Activated CD4-positive, alpha-beta memory T cell treated with anti-CD3 and anti-CD28 coated beads, Interleukin-2, amount 10 ng/mL, durations not matched to agents 7 days and 5 days (primary cell): ENCODE results near the gene EXOC4. TPM values are rescaled to one million over a fixed set of nuclear protein-coding genes. Genes with fewer than 3 reads are reported as not detected.

Experiments
- CTCF ChIA-PET: fragments of 350-600 bp; sonication (Branson Sonifier 250); formaldehyde crosslinking; loops from one replicate; lab custom pipeline; 2021; ENCODE audit warnings: antibody characterized with exemption, inconsistent platforms; lab: Charles Lee
- POLR2A ChIA-PET: fragments of 350-600 bp; sonication (Branson Sonifier 250); formaldehyde crosslinking; loops from one replicate; lab custom pipeline; 2021; ENCODE audit warnings: antibody characterized with exemption; lab: Charles Lee
- DNase-seq: peaks from one replicate; pipeline ENCODE4 v3.0.0-alpha.2; 2020
- H3K27ac Mint-ChIP-seq: one replicate; pipeline ENCODE4 v1.8.0; 2021; ENCODE audit warnings: mild to moderate bottlenecking, mixed read lengths
- H3K27me3 Mint-ChIP-seq: one replicate; pipeline ENCODE4 v1.8.0; 2021; ENCODE audit warnings: mixed read lengths
- H3K36me3 Mint-ChIP-seq: one replicate; pipeline ENCODE4 v1.8.0; 2021; ENCODE audit warnings: low read depth, mixed read lengths
- H3K4me1 Mint-ChIP-seq: one replicate; pipeline ENCODE4 v1.8.0; 2021; ENCODE audit warnings: mixed read lengths
- H3K4me3 Mint-ChIP-seq: one replicate; pipeline ENCODE4 v1.8.0; 2021; ENCODE audit warnings: mild to moderate bottlenecking, mixed read lengths
- H3K9me3 Mint-ChIP-seq: one replicate; pipeline ENCODE4 v1.8.0; 2021; ENCODE audit warnings: mixed read lengths
- total RNA-seq, 2 experiments: library from RNA; stranded (reverse); gene quantifications; one replicate each; pipeline ENCODE4 v1.2.3, GENCODE V29; 2021

Gene EXOC4
- total RNA-seq, 2 experiments from 2014 or later = 70.1 to 71.1 TPM

- H3K4me3 Mint-ChIP-seq = no peak overlapping the region
- no peak overlapping the region for H3K27ac Mint-ChIP-seq
- ChIA-PET CTCF (interaction anchor here (0.8 to 1.2 kb wide), 4 partner anchors 9 to 181 kb away, joined by 3 to 4 read pairs (median 3); partner anchors contain the start of gene EXOC4), POLR2A (no interaction called here)
- no peaks in the 10 kb centered on the region for H3K9me3 Mint-ChIP-seq
- DNase-seq = no peak
- H3K4me1 Mint-ChIP-seq = no peaks in the 10 kb centered on the region
- H3K36me3 Mint-ChIP-seq = peaks cover 2% of the 10 kb centered on the region
- no peaks in the 10 kb centered on the region for H3K27me3 Mint-ChIP-seq
Measured at GRCh38 chr7:133433165-133433812, 180.4 kb downstream of the EXOC4 start.

GRCh38 chr7:133434246-133434865, 181.5 kb downstream of the EXOC4 start:
- DNase-seq = no peak
- Mint-ChIP-seq H3K4me1 (no peaks in the 10 kb centered on the region), H3K4me3 (no peak overlapping the region), H3K27ac (no peak overlapping the region), H3K9me3 (no peaks in the 10 kb centered on the region), H3K36me3 (peaks cover under 1% of the 10 kb centered on the region), H3K27me3 (no peaks in the 10 kb centered on the region)
- ChIA-PET CTCF (interaction anchor here (0.5 to 1.2 kb wide), 9 partner anchors 8 to 854 kb away, joined by 3 to 4 read pairs (median 3); partner anchors contain the start of gene EXOC4), POLR2A (no interaction called here)

- H3K4me3 Mint-ChIP-seq = no peak overlapping the region
- H3K27me3 Mint-ChIP-seq = no peaks in the 10 kb centered on the region
- no peak overlapping the region for H3K27ac Mint-ChIP-seq
- no peak for DNase-seq
- CTCF ChIA-PET = interaction anchor here (0.5 to 0.7 kb wide), 2 partner anchors 78 to 473 kb away, joined by 3 read pairs; no protein-coding TSS in a partner anchor
- peaks cover 4% of the 10 kb centered on the region for H3K36me3 Mint-ChIP-seq
- no peaks in the 10 kb centered on the region for H3K9me3 Mint-ChIP-seq
- POLR2A ChIA-PET = no interaction called here
- H3K4me1 Mint-ChIP-seq = no peaks in the 10 kb centered on the region
Measured at GRCh38 chr7:133436014-133436428, 183.1 kb downstream of the EXOC4 start.

GRCh38 chr7:133437544-133437943, 184.7 kb downstream of the EXOC4 start:
- H3K4me1 Mint-ChIP-seq = no peaks in the 10 kb centered on the region
- no peak for DNase-seq
- ChIA-PET CTCF (no interaction called here), POLR2A (no interaction called here)
- H3K27me3 Mint-ChIP-seq = no peaks in the 10 kb centered on the region
- H3K27ac Mint-ChIP-seq = no peak overlapping the region
- H3K4me3 Mint-ChIP-seq = no peak overlapping the region
- H3K9me3 Mint-ChIP-seq = no peaks in the 10 kb centered on the region
- H3K36me3 Mint-ChIP-seq = peaks cover 4% of the 10 kb centered on the region

DNA sequence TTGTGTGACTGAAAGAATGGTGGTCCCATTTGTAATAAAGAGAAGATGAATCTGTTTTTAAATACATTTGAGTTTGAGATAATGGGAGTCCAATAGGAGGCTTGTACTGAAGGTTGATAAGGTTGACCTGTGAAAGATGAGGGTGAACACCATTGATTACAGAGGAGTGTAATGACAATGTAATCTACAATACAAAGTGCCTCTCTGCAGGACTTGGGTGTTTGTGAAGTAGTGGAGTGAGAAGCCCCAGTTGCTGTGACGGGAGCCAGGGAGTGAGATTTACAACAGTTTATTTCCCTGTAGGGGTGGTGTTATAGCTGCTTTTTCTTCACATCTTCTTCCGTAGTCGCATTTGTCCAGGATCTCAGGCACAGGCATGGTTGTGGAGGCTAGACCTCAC, 189.9 kb downstream of the EXOC4 start:
- no peak overlapping the region for H3K27ac Mint-ChIP-seq
- POLR2A ChIA-PET = no interaction called here
- H3K27me3 Mint-ChIP-seq = no peaks in the 10 kb centered on the region
- H3K4me1 Mint-ChIP-seq = no peaks in the 10 kb centered on the region
- peaks cover 4% of the 10 kb centered on the region for H3K36me3 Mint-ChIP-seq
- DNase-seq = no peak
- CTCF ChIA-PET = interaction anchor here (1.5 kb wide), 1 partner anchor 9 kb away, joined by 3 read pairs; no protein-coding TSS in a partner anchor
- no peaks in the 10 kb centered on the region for H3K9me3 Mint-ChIP-seq
- no peak overlapping the region for H3K4me3 Mint-ChIP-seq

DNA sequence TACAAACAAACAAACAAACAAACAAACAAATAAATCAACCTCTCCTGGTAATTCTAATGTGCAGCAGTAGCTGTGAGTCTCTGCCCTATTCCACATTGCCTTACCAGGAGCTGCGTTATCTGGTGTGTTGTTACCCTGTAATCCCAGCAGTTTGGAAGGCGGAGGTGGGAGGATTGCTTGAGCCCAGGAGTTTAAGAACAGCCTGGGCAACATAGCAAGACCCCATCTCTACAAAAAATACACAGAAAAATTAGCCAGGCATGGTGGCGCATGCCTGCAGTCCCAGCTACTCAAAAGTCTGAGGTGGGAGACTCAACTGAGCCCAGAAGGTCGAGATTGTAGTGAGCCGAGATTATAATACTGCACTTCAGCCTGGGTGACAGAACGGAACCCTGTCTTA, 192.7 kb downstream of the EXOC4 start:
- no peaks in the 10 kb centered on the region for H3K27me3 Mint-ChIP-seq
- no peaks in the 10 kb centered on the region for H3K4me1 Mint-ChIP-seq
- no peaks in the 10 kb centered on the region for H3K9me3 Mint-ChIP-seq
- H3K36me3 Mint-ChIP-seq = no peaks in the 10 kb centered on the region
- H3K4me3 Mint-ChIP-seq = no peak overlapping the region
- no peak for DNase-seq
- POLR2A ChIA-PET = no interaction called here
- CTCF ChIA-PET = no interaction called here
- no peak overlapping the region for H3K27ac Mint-ChIP-seq

- Mint-ChIP-seq H3K27me3 (no peaks in the 10 kb centered on the region), H3K36me3 (no peaks in the 10 kb centered on the region), H3K27ac (no peak overlapping the region), H3K4me1 (no peaks in the 10 kb centered on the region), H3K9me3 (no peaks in the 10 kb centered on the region), H3K4me3 (no peak overlapping the region)
- DNase-seq = no peak
- ChIA-PET CTCF (no interaction called here), POLR2A (no interaction called here)
Measured at GRCh38 chr7:133448012-133448411, 195.1 kb downstream of the EXOC4 start.

GRCh38 chr7:133452577-133452976, 199.7 kb downstream of the EXOC4 start:
- no peaks in the 10 kb centered on the region for H3K9me3 Mint-ChIP-seq
- no peak overlapping the region for H3K27ac Mint-ChIP-seq
- ChIA-PET CTCF (no interaction called here), POLR2A (no interaction called here)
- H3K27me3 Mint-ChIP-seq = no peaks in the 10 kb centered on the region
- no peak overlapping the region for H3K4me3 Mint-ChIP-seq
- no peaks in the 10 kb centered on the region for H3K4me1 Mint-ChIP-seq
- DNase-seq = no peak
- H3K36me3 Mint-ChIP-seq = no peaks in the 10 kb centered on the region

DNA sequence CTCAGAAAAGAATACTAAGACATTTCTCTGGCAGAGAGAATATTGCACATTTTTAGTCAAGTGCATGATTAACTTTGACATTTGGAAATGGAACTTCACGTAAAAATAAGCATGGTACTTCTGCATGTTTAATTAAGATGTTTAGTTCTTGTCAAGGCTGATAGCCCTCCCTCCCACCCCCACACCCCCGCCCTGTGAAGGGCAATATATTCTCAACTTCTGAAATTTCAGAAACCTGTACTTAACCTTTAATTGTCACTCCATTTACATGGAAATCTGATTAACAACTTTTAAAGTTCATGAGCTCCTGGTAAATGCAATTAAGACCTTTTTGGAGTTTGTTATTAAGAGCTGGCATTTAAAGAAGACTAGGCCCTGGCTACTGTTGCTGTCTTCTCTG, 205.8 kb downstream of the EXOC4 start:
- Mint-ChIP-seq H3K27me3 (no peaks in the 10 kb centered on the region), H3K4me3 (no peak overlapping the region)
- POLR2A ChIA-PET = no interaction called here

DNA sequence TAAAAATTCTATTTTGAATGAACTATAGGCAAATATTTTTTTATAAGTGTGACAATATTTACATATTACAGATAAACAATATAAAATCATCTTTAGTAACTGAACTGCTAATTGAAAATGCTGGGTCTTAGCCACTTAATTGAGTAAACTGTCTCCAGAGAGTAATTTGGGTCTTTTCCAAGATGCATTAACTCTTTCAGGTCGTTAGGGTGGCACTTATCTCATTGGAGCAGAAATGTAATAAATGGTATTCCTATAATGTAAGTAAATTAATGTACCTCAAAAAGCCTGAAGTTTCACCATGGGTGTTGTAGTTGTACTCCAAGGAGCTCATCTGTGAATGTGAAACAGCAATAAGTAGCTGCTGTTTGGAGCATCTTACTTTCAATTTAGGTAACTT, 208.5 kb downstream of the EXOC4 start:
- H3K9me3 Mint-ChIP-seq = peaks cover 7% of the 10 kb centered on the region
- ChIA-PET POLR2A (no interaction called here), CTCF (no interaction called here)
- H3K4me3 Mint-ChIP-seq = no peak overlapping the region
- no peak overlapping the region for H3K27ac Mint-ChIP-seq
- DNase-seq = no peak
- H3K36me3 Mint-ChIP-seq = peaks cover 2% of the 10 kb centered on the region
- H3K4me1 Mint-ChIP-seq = no peaks in the 10 kb centered on the region
- H3K27me3 Mint-ChIP-seq = no peaks in the 10 kb centered on the region

More for the DNA sequence above, 205.8 kb downstream of the EXOC4 start:
- CTCF ChIA-PET = interaction anchor here (1.0 kb wide), 1 partner anchor 24 kb away, joined by 3 read pairs; no protein-coding TSS in a partner anchor
- no peaks in the 10 kb centered on the region for H3K9me3 Mint-ChIP-seq
- DNase-seq = no peak
- no peaks in the 10 kb centered on the region for H3K4me1 Mint-ChIP-seq
- H3K36me3 Mint-ChIP-seq = no peaks in the 10 kb centered on the region
- H3K27ac Mint-ChIP-seq = no peak overlapping the region

DNA sequence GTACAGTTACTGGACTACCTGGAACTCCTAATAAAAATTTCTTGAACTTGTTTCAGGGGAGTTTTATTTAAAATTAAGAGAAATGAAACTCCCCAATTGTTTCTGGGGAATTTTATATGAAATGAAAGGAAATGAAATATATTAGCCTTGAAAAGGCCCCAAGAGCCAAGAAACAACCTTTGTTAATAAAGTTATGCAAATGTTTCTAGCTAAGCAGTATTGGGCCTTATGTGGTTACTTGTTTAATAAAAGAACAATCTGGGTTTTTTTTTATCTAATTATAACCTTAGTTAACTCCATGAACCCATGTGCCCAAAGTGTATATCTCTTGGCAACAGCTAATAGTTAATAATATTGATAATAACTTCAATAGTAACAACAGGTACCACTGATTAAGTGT, 222.8 kb downstream of the EXOC4 start:
- Mint-ChIP-seq H3K36me3 (peaks cover 6% of the 10 kb centered on the region), H3K9me3 (no peaks in the 10 kb centered on the region), H3K27ac (no peak overlapping the region), H3K4me1 (no peaks in the 10 kb centered on the region), H3K27me3 (no peaks in the 10 kb centered on the region), H3K4me3 (no peak overlapping the region)
- ChIA-PET CTCF (no interaction called here), POLR2A (interaction anchor here (0.8 kb wide), 1 partner anchor 181 kb away, joined by 3 read pairs; no protein-coding TSS in a partner anchor)
- no peak for DNase-seq

- H3K9me3 Mint-ChIP-seq = no peaks in the 10 kb centered on the region
- DNase-seq = no peak
- no peaks in the 10 kb centered on the region for H3K27me3 Mint-ChIP-seq
- no peak overlapping the region for H3K4me3 Mint-ChIP-seq
- ChIA-PET POLR2A (no interaction called here), CTCF (no interaction called here)
- peaks cover 11% of the 10 kb centered on the region for H3K36me3 Mint-ChIP-seq
- H3K27ac Mint-ChIP-seq = no peak overlapping the region
- peaks cover 15% of the 10 kb centered on the region for H3K4me1 Mint-ChIP-seq
Measured at GRCh38 chr7:133477791-133478190, 224.9 kb downstream of the EXOC4 start.

DNA sequence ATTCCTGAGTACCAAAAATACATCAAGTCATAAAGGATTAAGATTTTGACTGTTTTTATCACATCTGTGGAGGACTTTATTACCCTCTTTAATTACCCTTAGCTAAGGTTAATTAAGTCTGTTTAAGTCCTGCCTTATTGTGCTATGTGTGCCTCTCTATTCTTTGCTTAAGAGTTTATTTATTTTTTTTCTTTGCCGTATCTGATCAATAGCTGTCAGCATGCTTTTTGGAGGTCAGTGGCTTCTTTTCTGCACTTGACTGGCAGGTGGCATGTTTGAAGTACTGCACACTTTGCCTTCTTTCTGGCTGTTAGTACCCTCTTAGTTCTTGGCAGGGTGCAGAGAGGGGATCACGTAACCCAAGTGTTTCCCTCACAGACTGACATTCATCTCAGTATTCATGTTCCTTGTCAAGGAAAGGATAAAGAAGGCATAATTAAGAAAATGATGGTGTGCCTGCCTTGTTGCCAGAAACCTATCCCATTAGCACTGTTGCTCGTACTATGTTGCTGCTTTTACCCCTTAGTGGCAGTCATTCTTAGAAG, 225.8 kb downstream of the EXOC4 start:
- Mint-ChIP-seq H3K36me3 (peaks cover 11% of the 10 kb centered on the region), H3K4me3 (no peak overlapping the region), H3K9me3 (no peaks in the 10 kb centered on the region), H3K27ac (no peak overlapping the region), H3K27me3 (no peaks in the 10 kb centered on the region), H3K4me1 (peaks cover 21% of the 10 kb centered on the region)
- ChIA-PET CTCF (no interaction called here), POLR2A (no interaction called here)
- no peak for DNase-seq
